Activated T-cell treated with anti-CD3 and anti-CD28 coated beads for 1 hour (primary cell): ENCODE measurements around the gene NAB2.
"Not testable (repeated sequence)": the region's sequence is repeated elsewhere in the genome, so short reads cannot be mapped to it uniquely, and the experiment has no call there.

Experiments
- DNase-seq: peaks from one replicate; pipeline ENCODE4 v3.0.0-alpha.2; 2020; ENCODE audit warnings: low read depth

NAB2 gene

GRCh38 chr12:57066245-57066644, 22.7 kb upstream of the NAB2 start:
- DNase-seq: no peak

- no peak for DNase-seq
Observed at GRCh38 chr12:57069523-57069922, 19.4 kb upstream of the NAB2 start.

- no peak for DNase-seq
Observed at GRCh38 chr12:57072661-57073060, 16.3 kb upstream of the NAB2 start.

GRCh38 chr12:57073566-57074450, 15.1 kb upstream of the NAB2 start:
- DNase-seq: not testable (repeated sequence)

GRCh38 chr12:57078519-57079404, 10.2 kb upstream of the NAB2 start, which contains the start of gene NEMP1:
Gene NEMP1, minus strand, starts transcription at chr12:57078791. Its CDS starts 46 bp downstream, at chr12:57078745.
- peak; percentile 84 for DNase-seq

- DNase-seq: no peak
Observed at GRCh38 chr12:57079821-57080220, 9.1 kb upstream of the NAB2 start.

- no peak for DNase-seq
Observed at GRCh38 chr12:57080855-57081254, 8.1 kb upstream of the NAB2 start.

GRCh38 chr12:57085999-57086492, 2.9 kb upstream of the NAB2 start:
- no peak for DNase-seq

- DNase-seq: peak; percentile 39
Observed at GRCh38 chr12:57086493-57087009, 2.4 kb upstream of the NAB2 start.

- peak; percentile 93 for DNase-seq
Observed at GRCh38 chr12:57087010-57087690, 1.8 kb upstream of the NAB2 start.

GRCh38 chr12:57087691-57088353, 1.1 kb upstream of the NAB2 start:
- peak; percentile 65 for DNase-seq

GRCh38 chr12:57089271-57090245, 644 bp downstream of the NAB2 start:
- DNase-seq: peak; percentile 36

- no peak for DNase-seq
Observed at GRCh38 chr12:57090490-57090889, 1.6 kb downstream of the NAB2 start.

- DNase-seq: no peak
Observed at GRCh38 chr12:57090924-57091637, 2.2 kb downstream of the NAB2 start.

GRCh38 chr12:57091638-57092528, 3.0 kb downstream of the NAB2 start:
- no peak for DNase-seq

- no peak for DNase-seq
Observed at GRCh38 chr12:57092529-57092862, 3.6 kb downstream of the NAB2 start.

- no peak for DNase-seq
Observed at GRCh38 chr12:57092876-57093414, 4.0 kb downstream of the NAB2 start.
